Glutamatergic neuron (in vitro differentiated cells): ENCODE measurements around the gene JAKMIP1. TPM values are rescaled to one million over a fixed set of nuclear protein-coding genes. Genes with fewer than 3 reads are reported as not detected.

Experiments used
- DNase-seq: peaks from one replicate; pipeline ENCODE4 v3.0.0; 2022
- H3K27ac Mint-ChIP-seq: one replicate; pipeline ENCODE4 v1.8.0; 2020; ENCODE audit warnings: mild to moderate bottlenecking, mixed read lengths, inconsistent platforms; ENCODE audit not compliant: unreplicated experiment
- H3K27me3 Mint-ChIP-seq: one replicate; pipeline ENCODE4 v1.8.0; 2020; ENCODE audit warnings: mild to moderate bottlenecking, moderate library complexity, mixed read lengths, inconsistent platforms; ENCODE audit not compliant: unreplicated experiment
- H3K36me3 Mint-ChIP-seq: one replicate; pipeline ENCODE4 v1.8.0; 2020; ENCODE audit warnings: mild to moderate bottlenecking, mixed read lengths, inconsistent platforms; ENCODE audit not compliant: unreplicated experiment
- H3K4me1 Mint-ChIP-seq: one replicate; pipeline ENCODE4 v1.8.0; 2020; ENCODE audit warnings: mild to moderate bottlenecking, low read depth, mixed read lengths, inconsistent platforms; ENCODE audit not compliant: unreplicated experiment
- H3K4me3 Mint-ChIP-seq: one replicate; pipeline ENCODE4 v1.8.0; 2020; ENCODE audit warnings: mild to moderate bottlenecking, mixed read lengths, inconsistent platforms; ENCODE audit not compliant: unreplicated experiment
- H3K9me3 Mint-ChIP-seq: one replicate; pipeline ENCODE4 v1.8.0; 2020; ENCODE audit warnings: mild to moderate bottlenecking, moderate library complexity, mixed read lengths, inconsistent platforms; ENCODE audit not compliant: unreplicated experiment
- CTCF ChIP-seq: fragments of 200-600 bp; sonication (generic); IDR thresholded peaks from one replicate; pipeline ENCODE4 v1.5.0; 2021; ENCODE audit not compliant: partially characterized antibody, unreplicated experiment
- total RNA-seq: library from RNA; stranded (reverse); fragmentation: NEBNext Ultra II Directional; extraction: Animal tissue kit (Norgen Biotek cat#: 25700); gene quantifications from one replicate; pipeline ENCODE4 v1.2.1, GENCODE V29; 2021; ENCODE audit not compliant: unreplicated experiment

The JAKMIP1 gene
- total RNA-seq, 1 donor from 2014 or later = 2.4 TPM

GRCh38 chr4:6095897-6096296, 104.5 kb downstream of the JAKMIP1 start:
- no peak for TF ChIP-seq CTCF
- no peaks in the 10 kb centered on the region for H3K9me3 Mint-ChIP-seq
- no peak overlapping the region for H3K27ac Mint-ChIP-seq
- no peak overlapping the region for H3K4me3 Mint-ChIP-seq
- no peaks in the 10 kb centered on the region for H3K36me3 Mint-ChIP-seq
- no peak for DNase-seq
- H3K4me1 Mint-ChIP-seq = no peaks in the 10 kb centered on the region
- H3K27me3 Mint-ChIP-seq = no peaks in the 10 kb centered on the region

GRCh38 chr4:6095023-6095752, 105.2 kb downstream of the JAKMIP1 start:
- TF ChIP-seq CTCF = no peak
- Mint-ChIP-seq H3K27ac (no peak overlapping the region), H3K27me3 (no peaks in the 10 kb centered on the region), H3K36me3 (no peaks in the 10 kb centered on the region), H3K4me1 (no peaks in the 10 kb centered on the region), H3K4me3 (no peak overlapping the region), H3K9me3 (no peaks in the 10 kb centered on the region)
- no peak for DNase-seq

GRCh38 chr4:6093671-6094070, 106.7 kb downstream of the JAKMIP1 start:
- TF ChIP-seq CTCF = no peak
- no peaks in the 10 kb centered on the region for H3K27me3 Mint-ChIP-seq
- no peak for DNase-seq
- no peaks in the 10 kb centered on the region for H3K4me1 Mint-ChIP-seq
- H3K9me3 Mint-ChIP-seq = no peaks in the 10 kb centered on the region
- H3K27ac Mint-ChIP-seq = no peak overlapping the region
- H3K36me3 Mint-ChIP-seq = no peaks in the 10 kb centered on the region
- no peak overlapping the region for H3K4me3 Mint-ChIP-seq

GRCh38 chr4:6092971-6093370, 107.4 kb downstream of the JAKMIP1 start:
- Mint-ChIP-seq H3K4me1 (no peaks in the 10 kb centered on the region), H3K4me3 (no peak overlapping the region), H3K9me3 (no peaks in the 10 kb centered on the region), H3K27ac (no peak overlapping the region), H3K36me3 (no peaks in the 10 kb centered on the region), H3K27me3 (peaks cover 2% of the 10 kb centered on the region)
- TF ChIP-seq CTCF = no peak
- no peak for DNase-seq

GRCh38 chr4:6092131-6092530, 108.2 kb downstream of the JAKMIP1 start:
- Mint-ChIP-seq H3K4me3 (no peak overlapping the region), H3K4me1 (no peaks in the 10 kb centered on the region), H3K36me3 (no peaks in the 10 kb centered on the region), H3K27me3 (peaks cover 2% of the 10 kb centered on the region), H3K27ac (no peak overlapping the region), H3K9me3 (no peaks in the 10 kb centered on the region)
- no peak for TF ChIP-seq CTCF
- no peak for DNase-seq
